GM12801 (cell line): ENCODE results near the gene TTC23.

ENCODE experiments used
- TF ChIP-seq, protein P1 (sequence below): IDR thresholded peaks from one replicate; pipeline ENCODE4 v1.5.1; 2011; ENCODE audit warnings: control low read depth; ENCODE audit not compliant: insufficient read length; ENCODE audit errors: extremely low read depth

The TTC23 gene

DNA sequence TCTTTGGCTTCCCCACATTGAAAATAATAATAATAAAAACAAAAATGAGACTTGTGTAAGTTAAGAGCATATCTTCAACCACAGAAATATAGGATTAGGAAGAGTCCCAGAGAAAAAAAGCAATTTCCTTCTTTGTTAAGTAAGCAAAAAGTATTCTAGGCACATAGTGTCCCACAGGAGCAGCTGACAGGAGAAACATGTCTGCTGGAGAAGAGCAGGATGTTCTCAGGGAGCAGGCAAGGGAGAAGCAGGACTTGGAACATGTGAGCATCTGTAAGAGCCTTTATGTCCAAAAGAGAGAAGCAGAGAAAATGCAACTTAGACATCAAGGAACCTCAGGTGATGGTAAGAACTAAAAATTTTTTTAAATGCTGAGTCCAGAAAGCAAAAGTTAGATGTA, 39.0 kb downstream of the TTC23 start:
- TF ChIP-seq, protein P1, sequence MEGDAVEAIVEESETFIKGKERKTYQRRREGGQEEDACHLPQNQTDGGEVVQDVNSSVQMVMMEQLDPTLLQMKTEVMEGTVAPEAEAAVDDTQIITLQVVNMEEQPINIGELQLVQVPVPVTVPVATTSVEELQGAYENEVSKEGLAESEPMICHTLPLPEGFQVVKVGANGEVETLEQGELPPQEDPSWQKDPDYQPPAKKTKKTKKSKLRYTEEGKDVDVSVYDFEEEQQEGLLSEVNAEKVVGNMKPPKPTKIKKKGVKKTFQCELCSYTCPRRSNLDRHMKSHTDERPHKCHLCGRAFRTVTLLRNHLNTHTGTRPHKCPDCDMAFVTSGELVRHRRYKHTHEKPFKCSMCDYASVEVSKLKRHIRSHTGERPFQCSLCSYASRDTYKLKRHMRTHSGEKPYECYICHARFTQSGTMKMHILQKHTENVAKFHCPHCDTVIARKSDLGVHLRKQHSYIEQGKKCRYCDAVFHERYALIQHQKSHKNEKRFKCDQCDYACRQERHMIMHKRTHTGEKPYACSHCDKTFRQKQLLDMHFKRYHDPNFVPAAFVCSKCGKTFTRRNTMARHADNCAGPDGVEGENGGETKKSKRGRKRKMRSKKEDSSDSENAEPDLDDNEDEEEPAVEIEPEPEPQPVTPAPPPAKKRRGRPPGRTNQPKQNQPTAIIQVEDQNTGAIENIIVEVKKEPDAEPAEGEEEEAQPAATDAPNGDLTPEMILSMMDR = no peak

DNA sequence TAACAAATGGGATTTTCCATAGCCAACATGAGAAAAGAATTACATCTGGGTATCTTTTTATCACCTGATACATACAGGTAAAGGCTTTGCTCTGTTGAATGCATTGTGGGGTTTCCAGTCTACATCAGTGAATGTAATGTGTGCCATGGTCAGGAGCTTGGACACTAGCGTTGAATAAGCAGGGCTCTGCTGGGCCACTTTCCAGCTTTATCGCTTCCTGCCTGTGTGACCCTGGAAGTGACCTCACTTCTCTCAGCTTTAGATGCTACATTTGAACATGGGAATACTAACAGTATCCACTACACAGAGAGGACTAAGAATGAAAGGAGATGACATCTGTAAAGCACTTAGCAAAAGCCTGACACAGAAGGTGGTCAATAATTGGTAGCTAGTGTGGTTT, 40.1 kb downstream of the TTC23 start:
- TF ChIP-seq, protein P1 = no peak

DNA sequence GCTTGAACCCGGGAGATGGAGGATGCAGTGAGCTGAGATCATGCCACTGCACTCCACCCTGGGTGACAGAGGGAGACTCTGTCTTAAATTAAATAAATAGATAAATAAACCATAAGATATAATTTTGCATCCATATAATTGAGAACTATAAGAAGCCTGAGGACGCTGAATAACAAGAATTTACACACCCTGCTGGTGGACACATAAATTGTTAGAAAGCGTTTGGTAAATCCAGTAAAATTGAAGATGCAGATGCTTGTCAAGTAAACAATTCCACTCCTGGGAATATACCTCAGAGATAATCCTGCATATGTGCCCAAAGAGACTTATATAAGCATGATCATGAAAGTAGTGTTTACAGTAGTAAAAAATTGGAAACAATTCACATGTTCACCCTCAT, 41.7 kb downstream of the TTC23 start:
- TF ChIP-seq, protein P1 = no peak

DNA sequence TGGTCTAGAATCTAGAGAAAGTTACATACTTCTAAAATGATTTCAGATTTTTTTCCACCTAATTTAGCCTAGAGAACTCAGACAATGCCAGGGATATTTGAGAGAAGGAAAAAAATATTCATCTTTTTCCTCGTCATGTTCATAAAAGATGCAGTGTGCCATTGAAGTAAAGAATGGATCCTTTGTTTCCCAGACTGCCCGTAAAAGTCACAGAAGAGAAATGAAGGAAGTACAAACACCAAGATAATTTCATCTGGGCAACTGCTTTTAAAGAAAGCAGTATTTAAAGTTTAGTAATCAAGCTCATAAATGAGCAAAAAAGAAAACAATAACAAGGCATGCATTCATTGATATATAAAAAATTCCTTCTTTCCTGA, 47.2 kb downstream of the TTC23 start:
- TF ChIP-seq, protein P1 = no peak

DNA sequence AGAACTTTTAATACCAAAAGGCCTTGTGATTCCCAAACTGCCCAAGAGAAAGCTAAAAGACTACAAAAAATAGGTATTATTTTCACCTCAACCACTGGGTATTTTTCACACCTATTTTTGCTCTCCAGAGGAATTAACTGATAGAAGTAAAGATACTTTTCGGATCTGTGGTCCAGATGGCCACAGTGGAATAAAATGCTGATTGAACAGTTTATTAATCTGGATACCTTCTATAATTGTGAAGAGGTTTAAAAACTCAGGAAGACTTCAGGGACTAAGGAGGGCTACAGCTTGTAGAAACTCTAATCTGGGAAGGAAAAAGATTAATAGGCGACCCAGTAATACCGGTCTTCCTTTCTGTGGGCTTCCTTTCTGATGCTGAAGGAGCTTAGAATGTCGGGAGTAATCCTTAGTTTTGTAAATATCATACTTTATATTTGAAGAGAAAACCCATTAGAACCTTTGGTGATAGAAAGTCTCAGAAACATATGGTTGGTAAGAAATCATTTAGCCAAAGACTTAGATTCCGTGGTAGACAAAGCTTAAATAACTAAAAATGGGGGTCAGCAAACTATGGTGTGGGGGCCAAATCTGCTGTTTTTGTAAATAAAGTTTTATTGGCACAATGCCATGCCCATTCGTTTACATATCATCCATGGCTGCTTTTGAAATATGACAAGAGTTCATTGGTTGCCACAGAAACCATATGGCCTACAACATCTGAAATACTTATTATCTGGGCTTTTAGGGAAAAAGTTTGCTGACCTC, 47.8 kb downstream of the TTC23 start:
- TF ChIP-seq, protein P1 = no peak

DNA sequence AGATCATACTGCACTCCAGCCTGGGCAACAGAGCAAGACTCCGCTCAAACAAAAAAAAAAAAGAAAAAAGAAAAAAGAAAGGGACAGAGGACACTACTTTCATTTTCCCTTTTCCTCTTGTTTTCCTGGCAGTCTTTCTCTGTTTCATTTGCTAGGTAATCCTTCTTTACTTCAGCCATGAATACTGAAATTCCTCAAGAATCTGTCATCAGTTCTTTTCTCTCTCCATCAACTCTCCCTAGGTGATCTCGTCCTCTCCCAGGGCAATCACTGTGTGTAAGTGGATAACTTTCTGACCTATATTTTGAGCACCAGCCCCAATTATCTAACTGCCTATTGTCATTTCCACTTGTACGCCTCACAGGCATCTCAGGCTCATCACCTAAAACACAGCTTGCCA, 51.5 kb downstream of the TTC23 start:
- TF ChIP-seq, protein P1 = no peak

DNA sequence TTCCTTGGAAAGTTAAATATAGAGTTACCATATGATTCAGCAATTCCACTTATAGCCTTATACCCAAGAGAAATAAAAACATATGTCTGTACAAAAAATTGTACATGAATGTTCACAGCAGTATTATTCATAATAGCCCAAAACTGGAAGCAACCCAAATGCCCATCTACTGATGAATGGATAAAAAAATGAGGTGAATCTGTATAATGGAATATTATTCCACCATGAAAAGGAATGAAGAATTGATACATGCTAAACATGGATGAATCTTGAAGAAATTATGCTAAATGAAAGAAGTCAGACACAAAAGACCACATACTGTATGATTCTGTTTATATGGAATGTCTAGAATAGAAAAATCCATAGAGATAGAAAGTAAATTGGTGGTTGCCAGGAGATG, 61.4 kb downstream of the TTC23 start:
- TF ChIP-seq, protein P1 = no peak
